HepG2 (cell line): Measurements from ENCODE around the gene KDM2B. TPM values are rescaled to one million over a fixed set of nuclear protein-coding genes. Genes with fewer than 3 reads are reported as not detected.

Experiments
- FOXP4 ChIP-seq: sonication (generic); formaldehyde crosslinking; IDR thresholded peaks from 2 replicates; pipeline ENCODE4 v1.4.0; 2020; ENCODE audit warnings: missing genetic modification reagents
- GATA4 ChIP-seq: sonication (generic); IDR thresholded peaks from 2 replicates; pipeline ENCODE4 v1.6.1; 2016; ENCODE audit warnings: antibody characterized with exemption, low read depth, borderline replicate concordance
- GFI1 ChIP-seq: sonication (generic); formaldehyde crosslinking; IDR thresholded peaks from 2 replicates; pipeline ENCODE4 v1.5.0; 2020; ENCODE audit warnings: missing genetic modification reagents, mild to moderate bottlenecking, borderline replicate concordance
- GTF3A ChIP-seq: sonication (generic); formaldehyde crosslinking; conservative IDR thresholded peaks from 2 replicates; pipeline ENCODE4 v1.4.0; 2020; ENCODE audit warnings: mild to moderate bottlenecking, missing genetic modification reagents
- KMT2A ChIP-seq: sonication (generic); formaldehyde crosslinking; IDR thresholded peaks from 2 replicates; pipeline ENCODE4 v1.4.0; 2020; ENCODE audit warnings: missing genetic modification reagents
- LCORL ChIP-seq, 2 experiments: fragments of 450-650 bp in 1 of 2; sonication (generic) in 1 of 2; formaldehyde crosslinking in 1 of 2; IDR thresholded peaks; 2 replicates each; pipeline versions ENCODE4 v1.5.0 to v1.6.1; 2017 to 2020; ENCODE audit warnings: antibody characterized with exemption in 1 of 2, missing genetic modification reagents in 1 of 2
- MTA3 ChIP-seq: sonication (generic); formaldehyde crosslinking; IDR thresholded peaks from 2 replicates; pipeline ENCODE4 v1.4.0; 2020; ENCODE audit warnings: missing genetic modification reagents
- POLR2AphosphoS2 ChIP-seq: IDR thresholded peaks from 2 replicates; pipeline ENCODE4 v1.6.1; 2011; ENCODE audit warnings: low read depth, low read length, improper control_type of control experiment
- SATB2 ChIP-seq: sonication (generic); formaldehyde crosslinking; IDR thresholded peaks from 2 replicates; pipeline ENCODE4 v1.5.0; 2020; ENCODE audit warnings: missing genetic modification reagents
- TFDP1 ChIP-seq: IDR thresholded peaks from 2 replicates; pipeline ENCODE4 v1.6.1; 2016; ENCODE audit warnings: missing compliant biosample characterization, missing genetic modification reagents, borderline replicate concordance
- ZMAT5 ChIP-seq: sonication (generic); formaldehyde crosslinking; IDR thresholded peaks from 2 replicates; pipeline ENCODE4 v1.5.0; 2020; ENCODE audit warnings: mild to moderate bottlenecking, low read depth, missing genetic modification reagents, borderline replicate concordance
- ZNF160 ChIP-seq: sonication (generic); formaldehyde crosslinking; IDR thresholded peaks from 2 replicates; pipeline ENCODE4 v1.8.0; 2022; ENCODE audit warnings: mild to moderate bottlenecking, inconsistent platforms, missing genetic modification reagents
- ZNF256 ChIP-seq: sonication (generic); formaldehyde crosslinking; conservative IDR thresholded peaks from 2 replicates; pipeline ENCODE4 v1.4.0; 2020; ENCODE audit warnings: missing genetic modification reagents
- ZNF407 ChIP-seq: sonication (generic); formaldehyde crosslinking; IDR thresholded peaks from one replicate; pipeline ENCODE4 v1.5.1; 2020; ENCODE audit warnings: mild to moderate bottlenecking, missing genetic modification reagents; ENCODE audit errors: not compliant biosample characterization
- polyA plus RNA-seq, 8 experiments: library from polyadenylated mRNA; depleted of rRNA in 3 of 8; stranded (reverse) in 7 of 8; unstranded in 1 of 8; fragments of >200 nt; fragmentation: Illumina TruSeq in 4 of 8; extraction: Trizol in 4 of 8; gene quantifications; 2 replicates each; pipeline versions ENCODE4 v1.2.1 to v1.2.3, GENCODE V29; 2011 to 2016; ENCODE audit warnings: low read depth in 4 of 8, missing spikeins in 1 of 8, mixed read lengths in 1 of 8; ENCODE audit not compliant: insufficient read depth in 1 of 8
- total RNA-seq, 5 experiments: library from RNA; depleted of rRNA; stranded (reverse); fragments of >200 nt; fragmentation: Illumina TruSeq; extraction: Trizol; gene quantifications; 2 replicates each; pipeline ENCODE4 v1.2.3, GENCODE V29; 2016; ENCODE audit warnings: low read depth in 1 of 5

KDM2B gene
- total and polyA plus RNA-seq, 2 of the 13 experiments (the other 11 are each of a cell fraction or from before 2014, with no cell fraction given) = 17.5 to 26.1 TPM

GRCh38 chr12:121399391-121400331 is 181.2 kb downstream of the KDM2B start, which contains the start of gene RNF34 (continued):
- TF ChIP-seq ZNF407 (CRISPR knock-in tag) (no peak), LCORL (IDR thresholded peaks at IDR 0.05) (no peak), LCORL (CRISPR knock-in tag; IDR thresholded peaks at IDR 0.05) (peak; percentile 63), FOXP4 (CRISPR knock-in tag) (no peak), GATA4 (peak; percentile 79), POLR2AphosphoS2 (no peak), KMT2A (CRISPR knock-in tag) (peak; percentile 85), TFDP1 (CRISPR knock-in tag) (peak; percentile 76; the same call in 1 of the 2 replicates), MTA3 (no peak), GFI1 (CRISPR knock-in tag) (no peak), ZNF256 (CRISPR knock-in tag) (0 out of 2 replicates have a peak, but pooled peaks have one; percentile 46), ZNF160 (CRISPR knock-in tag) (peak; percentile 58), GTF3A (no peak), SATB2 (no peak), ZMAT5 (no peak)
